RWPE2 (cell line): ENCODE results near the gene CA7.

Experiments
- ATAC-seq: fragments of 200-7000 bp; cut with Tn5 transposase; 3 replicates; pipeline ENCODE4 v1.9.1; 2021; ENCODE audit warnings: low read depth
- DNase-seq: peaks from one replicate; pipeline ENCODE4 v3.0.0-alpha.2; 2020; ENCODE audit warnings: low spot score
- H3K27ac ChIP-seq: fragments of 450-650 bp; 2 replicates; pipeline ENCODE4 v1.5.1; 2017; ENCODE audit warnings: mild to moderate bottlenecking; ENCODE audit not compliant: poor library complexity, severe bottlenecking
- H3K27me3 ChIP-seq: fragments of 250-450 bp; sonication (Bioruptor Pico); 2 replicates; pipeline ENCODE4 v1.5.1; 2021; ENCODE audit warnings: mild to moderate bottlenecking, moderate library complexity; ENCODE audit not compliant: insufficient read depth, poor library complexity, severe bottlenecking
- H3K36me3 ChIP-seq: fragments of 250-450 bp; sonication (Bioruptor Pico); 2 replicates; pipeline ENCODE4 v1.5.1; 2020; ENCODE audit warnings: low read depth, mild to moderate bottlenecking, moderate library complexity
- H3K4me1 ChIP-seq: fragments of 250-450 bp; sonication (Bioruptor Pico); 2 replicates; pipeline ENCODE4 v1.5.1; 2021; ENCODE audit warnings: mild to moderate bottlenecking, moderate library complexity; ENCODE audit not compliant: insufficient read depth, poor library complexity, severe bottlenecking
- H3K4me3 ChIP-seq: fragments of 250-450 bp; sonication (Bioruptor Pico); 2 replicates; pipeline ENCODE4 v1.5.1; 2021; ENCODE audit warnings: mild to moderate bottlenecking, moderate library complexity; ENCODE audit not compliant: severe bottlenecking
- H3K9me3 ChIP-seq: fragments of 250-450 bp; sonication (Bioruptor Pico); 2 replicates; pipeline ENCODE4 v1.5.1; 2021; ENCODE audit warnings: mild to moderate bottlenecking, moderate library complexity; ENCODE audit not compliant: severe bottlenecking
- CTCF ChIP-seq: fragments of 450-650 bp; IDR thresholded peaks from one replicate; pipeline ENCODE4 v1.5.1; 2017; ENCODE audit warnings: mild to moderate bottlenecking, moderate library complexity; ENCODE audit not compliant: poor library complexity, severe bottlenecking

Gene CA7

GRCh38 chr16:66900721-66901441 lies 56.7 kb downstream of the CA7 start:
- DNase-seq (no peak), ATAC-seq (no peak)
- Histone ChIP-seq H3K27ac (peak overlapping the region; percentile 38), H3K36me3 (no peaks in the 10 kb centered on the region), H3K9me3 (no peaks in the 10 kb centered on the region), H3K4me3 (no peak overlapping the region), H3K27me3 (no peaks in the 10 kb centered on the region), H3K4me1 (peaks cover 26% of the 10 kb centered on the region)
- no peak for TF ChIP-seq CTCF

- Histone ChIP-seq H3K4me1 (peaks cover 19% of the 10 kb centered on the region), H3K27me3 (no peaks in the 10 kb centered on the region), H3K4me3 (no peak overlapping the region), H3K9me3 (no peaks in the 10 kb centered on the region), H3K36me3 (no peaks in the 10 kb centered on the region), H3K27ac (no peak overlapping the region)
- no peak for TF ChIP-seq CTCF
- no peak for DNase-seq
- no peak for ATAC-seq
Measured at GRCh38 chr16:66901626-66902025, 57.4 kb downstream of the CA7 start.

- Histone ChIP-seq H3K4me3 (no peak overlapping the region), H3K4me1 (peaks cover 11% of the 10 kb centered on the region), H3K36me3 (no peaks in the 10 kb centered on the region), H3K27me3 (no peaks in the 10 kb centered on the region), H3K9me3 (no peaks in the 10 kb centered on the region), H3K27ac (no peak overlapping the region)
- ATAC-seq (no peak), DNase-seq (no peak)
- TF ChIP-seq CTCF: no peak
Measured at GRCh38 chr16:66902648-66903543, 58.7 kb downstream of the CA7 start.
